ENCODE results near the gene SEC14L2.
A peak's percentile ranks its signal among the peaks of the same experiment; 100 is the strongest.

SEC14L2 gene

DNA sequence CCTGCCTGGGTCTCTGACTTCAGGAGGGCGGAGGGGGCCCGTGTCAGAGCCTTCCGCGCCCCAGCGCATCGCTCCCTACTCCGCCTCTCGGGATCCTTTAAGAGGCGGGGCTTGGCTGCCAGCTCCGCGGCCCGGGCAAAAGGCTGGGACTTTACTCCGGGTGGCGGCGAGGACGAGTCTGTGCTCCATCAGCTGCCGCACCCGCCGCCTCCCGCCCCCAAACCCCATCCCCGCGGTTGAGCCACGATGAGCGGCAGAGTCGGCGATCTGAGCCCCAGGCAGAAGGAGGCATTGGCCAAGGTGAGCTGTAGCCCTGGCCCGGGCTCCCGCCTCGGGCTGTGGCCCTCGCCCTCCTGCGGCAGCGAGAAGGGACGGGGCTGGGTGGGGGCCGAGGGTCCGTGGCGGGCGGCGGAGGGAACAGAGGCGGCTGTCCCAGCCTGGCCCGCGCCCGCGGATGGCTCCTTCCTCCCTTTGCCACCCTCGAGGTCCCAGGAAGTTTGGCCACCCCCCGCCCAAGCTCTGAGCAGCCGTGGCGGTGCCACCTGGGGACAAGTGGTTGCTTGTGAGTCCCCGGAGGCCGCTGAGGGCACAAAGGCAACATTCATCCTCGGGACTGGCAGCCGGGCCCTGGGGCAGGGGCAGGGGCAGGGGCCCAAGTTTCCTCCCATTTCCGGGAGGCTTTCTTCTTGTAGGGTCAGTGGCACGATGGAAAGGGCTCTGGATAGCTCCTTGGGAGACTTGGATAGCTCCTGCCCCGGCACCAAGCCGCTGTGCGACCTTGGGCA, at the start of gene SEC14L2:
Gene SEC14L2, plus strand, starts transcription at position 148 of the 785 bp plus-strand sequence. Its CDS starts 99 bp downstream, at position 247.
- DNase-seq: peak; percentile 53

DNA sequence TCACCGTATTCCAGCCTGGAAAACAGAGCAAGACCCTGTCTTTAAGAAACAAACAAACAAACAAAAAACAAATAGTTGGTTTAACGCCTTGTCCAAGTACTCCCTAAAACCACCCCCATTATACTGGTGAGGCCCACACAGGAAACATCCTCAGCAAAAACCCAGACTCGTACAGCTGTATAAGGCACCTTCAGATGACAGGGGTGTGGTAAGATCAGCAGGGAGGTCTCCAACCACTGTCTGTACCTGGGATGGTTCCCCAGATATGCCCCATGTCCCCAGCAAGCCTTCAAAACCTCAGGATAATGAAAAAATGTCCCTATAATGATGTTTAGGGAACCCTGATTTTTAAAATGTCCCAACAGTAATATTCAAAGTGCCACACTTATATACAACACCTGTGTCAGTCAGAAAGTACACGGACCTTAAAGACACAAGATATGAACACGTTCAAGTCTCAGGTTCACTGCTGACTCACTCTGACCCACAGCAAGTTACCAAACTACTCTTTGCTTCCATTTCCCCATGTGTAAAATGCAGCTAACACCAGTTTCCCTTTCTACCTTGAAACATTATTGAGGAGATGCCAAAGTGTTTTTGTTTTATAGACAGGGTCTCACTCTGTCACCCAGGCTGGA, 49.4 kb upstream of the SEC14L2 start:
- DNase-seq: no peak

DNA sequence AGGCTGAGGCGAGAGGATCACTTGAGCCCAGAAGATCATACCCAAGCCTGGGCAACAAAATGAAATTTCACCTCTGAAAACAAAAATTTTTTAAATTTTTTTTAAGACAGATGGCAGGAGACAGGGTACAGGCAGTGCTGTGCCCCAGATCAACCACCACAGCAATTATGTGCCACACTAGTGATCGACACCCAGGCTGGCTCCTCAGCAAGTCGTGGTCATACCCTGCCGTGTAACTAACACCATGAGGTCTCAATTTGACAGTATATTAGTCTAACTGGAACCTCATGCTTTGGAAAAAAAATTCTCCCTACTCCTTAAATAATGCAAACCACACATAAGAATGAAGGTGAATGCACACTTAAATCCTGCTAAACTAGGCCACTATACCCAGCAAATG, 48.4 kb upstream of the SEC14L2 start:
- DNase-seq: no peak

DNA sequence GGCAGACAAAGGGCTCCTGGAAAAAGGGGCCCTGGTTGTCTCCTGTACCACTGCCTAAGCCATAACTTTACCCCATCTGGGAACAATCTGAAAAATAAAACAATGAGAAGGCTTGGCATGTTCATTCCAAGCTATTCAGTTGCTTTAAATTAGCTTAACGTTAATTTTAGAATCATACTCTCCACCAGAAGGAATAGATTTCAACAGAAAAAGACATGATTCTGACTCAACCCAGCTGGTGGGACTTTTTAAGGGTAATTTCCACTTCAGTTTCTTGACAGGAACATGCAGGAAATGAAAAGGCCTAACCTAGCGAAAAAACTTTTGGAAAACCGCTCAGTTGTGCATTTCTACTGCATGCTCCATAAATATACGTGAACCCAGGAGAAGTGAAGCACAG, 48.0 kb upstream of the SEC14L2 start:
- no peak for DNase-seq

DNA sequence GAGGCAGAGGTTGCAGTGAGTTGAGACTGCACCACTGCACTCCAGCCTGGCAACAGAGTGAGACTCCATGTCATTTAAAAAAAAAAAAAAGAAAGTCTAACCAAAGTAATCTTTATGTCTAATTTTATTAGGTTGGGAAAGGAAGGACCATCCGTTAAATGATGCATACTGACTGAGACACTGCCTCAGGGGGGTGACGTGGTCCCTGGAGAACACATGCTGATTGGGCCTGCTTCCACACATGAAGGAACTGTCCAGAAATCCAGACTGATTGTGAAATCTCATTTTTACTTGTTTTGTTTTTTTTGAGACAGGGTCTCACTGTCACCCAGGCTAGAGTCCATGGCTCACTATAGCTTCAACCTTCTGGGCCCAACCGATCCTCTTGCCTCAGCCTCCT, 45.6 kb upstream of the SEC14L2 start:
- no peak for DNase-seq

- DNase-seq: no peak
These were observed 42.2 kb upstream of the SEC14L2 start for GRCh38 chr22:30354644-30355043.

- peak; percentile 91 for DNase-seq
These were observed 40.2 kb upstream of the SEC14L2 start, which contains the start of the genes CCDC157 and SF3A1 for GRCh38 chr22:30356449-30357235. Gene CCDC157, plus strand, starts transcription at chr22:30357007. Its CDS starts 8,994 bp downstream, at chr22:30366001. Gene SF3A1, minus strand, starts transcription at chr22:30356894. Its CDS starts 102 bp downstream, at chr22:30356792.

- no peak for DNase-seq
These were observed 39.6 kb upstream of the SEC14L2 start for GRCh38 chr22:30357236-30357570.

DNA sequence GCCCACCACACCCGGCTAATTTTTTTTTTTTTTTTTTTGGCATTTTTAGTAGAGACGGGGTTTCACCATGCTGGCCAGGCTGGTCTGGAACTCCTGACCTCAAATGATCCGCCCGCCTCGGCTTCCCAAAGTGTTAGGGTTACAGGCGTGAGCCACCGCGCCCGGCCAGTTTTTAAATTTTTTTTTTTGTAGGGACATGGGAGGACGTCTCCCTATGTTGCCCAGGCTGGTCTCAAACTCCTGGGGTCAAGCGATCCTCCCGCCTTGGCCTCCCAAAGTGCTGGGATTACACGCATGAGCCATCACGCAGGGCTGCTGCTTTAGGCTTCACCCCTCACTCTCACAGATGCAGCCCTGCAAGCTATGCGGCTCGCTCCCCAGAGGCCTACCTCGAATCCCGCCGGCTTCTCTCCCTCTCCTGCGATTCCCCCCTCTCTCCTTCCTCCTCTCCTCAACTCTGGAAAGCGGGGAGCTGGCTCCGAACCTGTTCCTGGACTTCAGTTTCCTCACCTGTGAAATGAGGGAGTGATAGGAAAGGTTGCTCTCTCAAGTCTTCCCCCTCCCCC, 39.1 kb upstream of the SEC14L2 start:
- no peak for DNase-seq

DNA sequence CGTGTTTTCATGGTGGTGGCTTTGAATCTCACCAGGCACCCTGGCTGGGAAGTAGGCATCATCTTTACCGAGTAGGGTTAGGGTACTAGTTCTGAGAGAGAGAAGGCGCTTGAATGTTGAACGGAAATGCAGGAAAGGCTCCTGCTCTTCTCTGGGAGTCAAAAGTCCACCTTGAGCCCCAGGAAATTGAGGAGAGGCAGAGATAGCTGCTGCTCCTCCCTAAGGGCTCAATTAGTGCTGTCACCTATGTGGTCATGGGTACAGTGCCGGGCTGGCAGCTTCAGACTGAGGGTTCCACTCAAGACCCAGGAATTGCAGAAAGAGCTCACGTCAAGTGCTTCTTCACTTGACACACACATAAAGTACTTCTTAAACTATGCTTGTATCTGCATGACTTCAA, 38.3 kb upstream of the SEC14L2 start:
- DNase-seq: no peak

DNA sequence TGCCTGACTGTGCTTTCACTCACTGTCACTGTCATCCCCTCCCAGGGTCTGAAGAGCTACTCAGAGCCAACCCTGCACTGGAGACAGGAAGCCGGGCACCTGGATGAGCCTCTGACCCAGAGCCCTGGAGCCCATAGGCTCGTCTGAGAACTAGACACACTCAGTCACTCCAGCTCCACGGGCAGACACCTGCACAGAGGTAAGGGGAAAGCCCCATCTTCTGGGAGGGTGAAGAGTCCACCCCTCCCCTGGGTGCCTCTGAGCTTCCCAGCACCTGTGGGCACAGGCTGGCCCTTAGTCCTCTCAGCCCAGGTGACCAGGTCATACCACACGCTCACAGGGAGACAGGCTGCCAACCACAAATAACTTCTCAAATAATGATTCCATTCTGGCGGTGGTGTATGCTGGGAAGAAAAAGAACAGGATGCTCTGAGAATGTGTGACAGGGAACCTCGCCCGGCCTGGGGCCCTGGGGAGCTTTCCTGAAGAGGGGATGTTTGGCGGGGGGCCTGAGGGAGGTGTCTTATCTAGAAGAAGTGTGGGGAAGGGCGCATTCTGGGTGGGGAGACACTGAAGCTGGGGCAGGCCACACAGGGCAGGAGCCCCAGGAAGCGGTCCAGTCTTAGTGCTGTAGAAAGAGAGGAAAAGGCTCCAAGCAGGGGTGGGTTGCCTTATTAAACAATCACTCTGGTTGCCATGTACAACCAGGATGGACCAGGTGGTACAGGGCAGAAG, 34.7 kb upstream of the SEC14L2 start:
- DNase-seq: no peak

- no peak for DNase-seq
These were observed 34.1 kb upstream of the SEC14L2 start for GRCh38 chr22:30362651-30363281.

- DNase-seq: no peak
These were observed 30.9 kb upstream of the SEC14L2 start for GRCh38 chr22:30365891-30366290.

GRCh38 chr22:30368420-30368819, 28.4 kb upstream of the SEC14L2 start:
- no peak for DNase-seq

DNA sequence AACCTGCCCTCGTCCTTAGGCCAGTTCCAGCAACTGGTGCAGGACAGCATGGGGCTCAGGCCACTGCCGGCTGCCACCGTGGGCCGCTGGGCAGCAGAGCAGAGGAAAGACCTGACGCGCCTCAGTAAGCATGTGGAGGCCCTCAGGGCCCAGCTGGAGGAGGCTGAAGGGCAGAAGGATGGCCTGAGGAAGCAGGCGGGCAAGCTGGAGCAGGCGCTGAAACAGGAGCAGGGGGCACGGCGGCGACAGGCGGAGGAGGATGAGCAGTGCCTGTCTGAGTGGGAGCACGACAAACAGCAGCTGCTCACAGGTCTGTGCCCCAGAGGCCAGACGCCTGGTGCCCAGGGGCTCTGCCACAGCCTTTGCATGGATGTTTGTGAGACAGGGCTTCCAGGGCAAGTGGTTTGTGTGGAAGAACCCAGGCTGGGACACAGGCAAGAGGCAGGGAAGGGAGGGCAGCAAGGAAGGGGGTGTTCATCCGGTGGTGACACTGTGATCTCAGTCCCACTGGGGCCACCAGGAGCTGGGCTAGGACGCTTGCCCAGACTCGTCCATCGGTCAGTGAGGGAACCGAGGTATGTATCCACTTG, 26.1 kb upstream of the SEC14L2 start:
- peak; percentile 57 for DNase-seq

- DNase-seq: no peak
These were observed 25.5 kb upstream of the SEC14L2 start for GRCh38 chr22:30371321-30371720.

DNA sequence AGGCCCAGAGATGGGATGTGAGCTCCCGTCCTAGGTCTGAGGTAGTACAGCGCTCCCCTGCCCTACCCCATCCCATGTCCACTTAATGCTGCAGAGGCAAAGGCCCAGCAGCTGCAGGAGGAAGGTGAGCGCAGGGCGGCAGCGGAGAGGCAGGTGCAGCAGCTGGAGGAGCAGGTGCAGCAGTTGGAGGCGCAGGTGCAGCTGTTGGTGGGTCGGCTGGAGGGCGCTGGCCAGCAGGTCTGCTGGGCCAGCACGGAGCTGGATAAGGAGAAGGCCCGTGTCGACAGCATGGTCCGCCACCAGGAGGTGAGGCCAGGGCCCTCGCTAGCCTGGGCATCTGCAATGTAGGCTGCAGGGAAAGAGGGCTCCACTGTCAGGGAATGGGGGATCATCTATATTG, 24.8 kb upstream of the SEC14L2 start:
- no peak for DNase-seq

DNA sequence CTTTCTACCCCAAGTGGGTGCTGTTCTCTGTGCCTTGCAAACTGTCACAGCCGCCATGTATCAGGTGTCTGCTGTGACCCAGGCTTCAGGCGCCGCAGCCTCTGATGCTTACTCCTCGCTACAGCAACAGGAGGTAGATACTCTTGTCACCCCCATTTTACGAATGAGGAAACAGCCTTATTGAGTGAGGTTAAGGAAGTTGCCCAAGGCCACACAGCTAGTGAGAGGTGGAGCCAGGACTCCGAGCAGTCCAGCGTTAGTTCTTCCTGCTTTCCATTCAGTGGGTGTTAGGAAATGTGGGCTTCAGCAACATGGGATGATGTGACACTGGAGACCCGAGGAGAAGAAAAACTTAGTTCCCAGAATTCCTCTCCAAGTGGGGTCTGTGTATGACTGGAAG, 23.9 kb upstream of the SEC14L2 start:
- DNase-seq: no peak

DNA sequence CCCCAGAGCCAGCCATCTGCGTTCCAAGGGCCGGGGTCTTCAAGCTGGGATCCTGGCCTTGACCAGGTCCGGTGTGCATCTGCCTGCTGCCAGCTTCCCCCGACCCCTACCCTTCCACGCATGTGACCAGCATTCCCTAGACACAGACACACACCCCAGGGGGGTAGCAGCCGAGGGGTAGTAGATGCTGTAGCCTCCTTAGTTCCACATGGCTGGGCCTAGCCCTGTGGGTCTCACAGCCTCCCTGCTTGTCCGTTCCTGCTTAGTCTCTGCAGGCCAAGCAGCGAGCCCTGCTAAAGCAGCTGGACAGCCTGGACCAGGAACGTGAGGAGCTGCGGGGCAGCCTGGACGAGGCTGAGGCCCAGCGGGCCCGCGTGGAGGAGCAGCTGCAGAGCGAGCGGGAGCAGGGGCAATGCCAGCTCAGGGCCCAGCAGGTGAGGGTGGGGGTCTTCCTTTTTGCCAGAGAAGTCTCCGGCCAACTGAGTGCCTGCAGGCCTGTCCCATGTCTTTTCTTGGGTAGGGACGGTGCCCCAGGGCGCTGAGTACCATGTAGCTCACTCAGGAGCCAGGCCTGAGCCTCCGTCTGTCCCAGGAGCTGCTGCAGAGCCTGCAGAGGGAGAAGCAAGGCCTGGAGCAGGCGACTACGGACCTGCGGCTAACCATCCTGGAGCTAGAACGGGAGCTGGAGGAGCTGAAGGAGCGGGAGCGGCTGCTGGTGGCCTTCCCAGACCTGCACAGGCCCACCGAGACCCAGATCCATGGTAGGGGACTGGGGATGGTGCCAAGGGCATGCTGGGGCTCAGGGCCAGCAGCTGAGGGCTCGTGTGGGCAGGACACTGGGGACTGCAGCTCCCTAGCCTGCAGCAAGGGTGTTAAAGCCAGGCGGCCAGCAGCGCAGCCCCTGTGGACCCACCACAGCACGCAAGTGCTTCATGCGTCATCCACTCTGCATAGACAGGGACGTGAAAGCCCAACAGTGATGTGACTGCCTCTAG, 23.2 kb upstream of the SEC14L2 start:
- no peak for DNase-seq

DNA sequence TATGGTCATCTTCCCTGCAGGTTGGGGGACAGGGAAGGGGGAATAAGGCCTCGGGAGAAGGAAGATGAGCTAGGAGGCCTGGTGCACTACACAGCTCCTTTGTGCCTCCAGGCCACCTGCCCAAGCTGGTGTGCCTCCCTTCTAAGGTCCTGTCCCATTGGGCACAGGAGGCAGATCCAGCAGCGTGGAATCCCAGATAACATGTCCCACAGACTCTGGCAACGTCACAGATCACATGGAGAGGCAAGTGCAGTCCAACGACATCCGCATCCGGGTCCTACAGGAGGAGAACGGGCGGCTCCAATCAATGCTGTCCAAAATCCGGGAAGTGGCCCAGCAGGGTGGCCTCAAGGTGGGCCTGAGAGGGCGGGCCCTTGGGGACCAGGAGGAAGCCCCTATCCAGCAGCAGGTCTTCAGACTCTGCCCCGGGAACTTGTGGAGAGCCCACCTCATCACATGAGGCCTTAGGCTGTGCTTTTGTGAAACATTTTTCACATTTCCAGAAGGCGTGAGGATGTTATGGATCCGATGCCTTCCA, 21.4 kb upstream of the SEC14L2 start:
- DNase-seq: no peak
